Right lung (tissue), 5 donors: Measurements from ENCODE around the gene RBFOX2. TPM values are rescaled to one million over a fixed set of nuclear protein-coding genes. Genes with fewer than 3 reads are reported as not detected.
A peak's percentile ranks its signal among the peaks of the same experiment; 100 is the strongest.

Experiments used
- DNase-seq, 2 donors: peaks; one replicate each; pipeline ENCODE4 v3.0.0-alpha.2; 2013
- polyA plus RNA-seq, 5 donors: library from polyadenylated mRNA; unstranded; fragments of 120-200 nt; gene quantifications; one replicate each; pipeline versions ENCODE4 v1.2.1 to v1.2.3, GENCODE V29; 2013; ENCODE audit warnings: inconsistent platforms in 1 of 5, low replicate concordance in 1 of 5; ENCODE audit not compliant: insufficient read length in 5 of 5, insufficient read depth in 1 of 5

The RBFOX2 gene
- polyA plus RNA-seq, 5 donors: 121 to 167 (median 156) TPM

DNA sequence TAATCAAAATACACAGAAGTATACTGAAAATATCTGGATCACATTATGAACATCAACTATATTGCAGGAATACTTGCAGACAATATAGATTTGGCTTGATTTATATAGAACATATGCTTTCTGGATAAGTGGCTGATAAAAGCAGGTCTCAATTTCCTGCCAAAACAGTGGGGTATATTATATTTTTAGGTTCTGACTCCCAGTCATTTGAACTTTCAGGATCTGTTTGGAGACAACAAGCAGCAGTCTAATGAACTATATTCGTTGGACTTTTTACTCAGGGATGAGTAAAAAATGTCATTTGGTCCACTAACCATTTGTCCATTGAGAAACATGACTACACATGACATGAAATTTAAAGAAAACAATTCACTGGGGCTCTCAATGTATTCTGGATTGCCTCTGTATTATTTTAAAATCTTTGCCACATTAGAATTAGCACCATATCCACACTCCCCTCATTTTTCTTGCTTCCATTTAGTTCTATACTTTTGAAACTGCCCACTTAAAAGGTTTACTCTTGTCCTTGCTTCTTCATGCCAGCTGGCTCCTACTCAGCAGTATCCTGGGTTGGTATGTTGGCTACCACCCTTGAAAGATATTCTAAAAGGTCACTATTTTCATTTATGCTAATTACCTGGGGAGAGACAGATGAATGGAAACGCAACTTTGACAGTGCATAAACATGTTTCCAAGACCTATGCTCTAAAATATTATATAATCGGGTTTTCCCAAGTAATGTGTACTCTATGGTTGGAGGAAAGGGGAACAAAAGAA lies 157.9 kb downstream of the RBFOX2 start:
- DNase-seq: no peak

DNA sequence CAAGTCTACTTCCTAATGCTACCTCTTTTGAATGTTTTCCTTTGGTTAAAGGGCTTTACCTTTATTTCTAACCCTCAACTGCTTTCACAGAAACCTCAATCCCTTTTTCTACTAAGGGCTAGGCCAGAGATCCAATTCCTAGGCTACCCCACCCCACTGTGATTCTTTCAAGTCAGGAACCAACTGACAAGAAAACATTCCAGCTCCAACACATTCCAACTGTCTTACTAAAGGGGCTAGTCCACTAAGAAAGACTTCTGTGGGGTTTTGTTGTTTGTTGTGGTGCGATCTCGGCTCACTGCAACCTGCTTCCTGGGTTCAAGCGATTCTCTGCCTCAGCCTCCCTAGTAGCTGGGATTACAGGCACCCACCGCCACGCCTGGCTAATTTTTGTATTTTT lies 159.7 kb downstream of the RBFOX2 start:
- no peak for DNase-seq

GRCh38 chr22:35866651-35867050 lies 162.0 kb downstream of the RBFOX2 start:
- DNase-seq: no peak

GRCh38 chr22:35864545-35865165 lies 164.0 kb downstream of the RBFOX2 start:
- no peak for DNase-seq

DNA sequence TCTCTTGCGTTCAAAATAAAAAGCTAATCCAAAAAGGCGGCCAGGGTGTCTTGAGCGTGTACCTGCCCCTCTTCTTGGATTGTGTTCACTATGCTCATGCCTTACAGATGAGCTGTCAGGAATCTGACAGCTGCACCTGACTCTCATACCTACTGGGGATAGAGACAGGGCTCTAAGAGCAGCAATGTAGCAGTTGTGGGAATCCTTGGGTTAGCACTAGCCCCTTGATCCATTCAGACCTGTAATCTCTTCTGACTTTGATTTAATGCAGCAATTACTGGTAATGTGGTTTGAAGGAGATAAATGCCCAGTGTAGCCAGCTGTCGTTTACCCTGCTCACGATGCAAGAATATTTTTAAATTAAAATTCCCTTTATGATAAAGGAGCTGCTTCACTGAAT lies 165.2 kb downstream of the RBFOX2 start:
- DNase-seq: no peak

- no peak for DNase-seq
These were observed 165.9 kb downstream of the RBFOX2 start for GRCh38 chr22:35862697-35863096.

- no peak for DNase-seq
These were observed 167.2 kb downstream of the RBFOX2 start for GRCh38 chr22:35861451-35861850.

- DNase-seq: no peak
These were observed 167.8 kb downstream of the RBFOX2 start for GRCh38 chr22:35860837-35861236.

- DNase-seq: no peak
These were observed 168.4 kb downstream of the RBFOX2 start for GRCh38 chr22:35860087-35860733.

DNA sequence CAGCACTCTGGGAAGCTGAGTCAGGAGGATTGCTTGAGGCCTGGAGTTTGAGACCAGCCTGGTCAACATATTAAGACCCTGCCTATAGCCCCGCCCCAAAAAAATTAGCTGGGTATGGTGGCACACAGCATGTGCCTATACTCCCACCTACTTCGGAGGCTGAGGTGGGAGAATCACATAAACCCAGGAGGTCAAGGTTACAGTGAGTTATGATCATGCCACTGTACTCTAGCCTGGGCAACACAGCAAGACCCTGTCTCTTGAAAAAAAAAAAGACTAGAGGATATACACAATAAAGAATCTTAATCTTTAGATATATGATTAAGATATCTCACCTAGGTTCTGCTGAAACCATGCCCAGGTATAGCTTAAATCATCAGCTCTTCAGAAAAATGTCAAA lies 174.3 kb downstream of the RBFOX2 start:
- DNase-seq: no peak

DNA sequence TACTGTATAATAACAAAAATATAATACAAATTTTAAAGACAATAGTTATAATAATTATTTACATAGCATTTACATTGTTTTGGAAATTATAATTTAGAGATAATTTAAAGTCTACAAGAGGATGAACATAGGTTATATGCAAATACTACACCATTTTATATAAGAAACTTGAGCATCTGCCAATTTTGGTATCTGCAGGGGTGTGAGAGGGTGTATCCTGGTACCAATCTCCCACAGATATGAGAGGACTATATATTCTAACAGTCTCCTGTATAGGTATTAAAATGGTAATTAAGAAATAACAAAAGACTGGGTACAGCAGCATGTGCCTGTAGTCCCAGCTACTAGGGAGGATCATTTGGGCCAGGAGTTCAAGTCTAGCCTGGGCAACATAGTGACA lies 176.5 kb downstream of the RBFOX2 start:
- DNase-seq: no peak

DNA sequence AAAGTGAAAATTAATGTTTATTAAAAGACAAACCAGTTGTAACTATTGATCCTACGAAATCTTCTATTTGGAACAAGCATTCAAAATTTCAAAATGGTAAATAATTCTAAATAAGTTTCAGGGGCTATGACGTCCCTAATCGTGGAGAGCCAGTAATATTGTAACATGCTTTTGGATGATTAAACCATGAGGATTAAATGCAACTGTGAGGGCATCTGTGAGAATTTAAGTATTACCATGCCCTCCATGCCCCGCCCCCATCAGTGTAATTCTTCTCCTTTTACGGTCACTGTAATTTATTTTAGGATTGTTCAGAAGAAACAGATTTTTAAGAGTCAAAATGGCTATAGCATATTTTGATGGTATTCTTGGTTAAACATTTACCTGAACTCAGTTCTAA lies 177.8 kb downstream of the RBFOX2 start:
- no peak for DNase-seq

- no peak for DNase-seq
These were observed 181.8 kb downstream of the RBFOX2 start for GRCh38 chr22:35846804-35847203.

DNA sequence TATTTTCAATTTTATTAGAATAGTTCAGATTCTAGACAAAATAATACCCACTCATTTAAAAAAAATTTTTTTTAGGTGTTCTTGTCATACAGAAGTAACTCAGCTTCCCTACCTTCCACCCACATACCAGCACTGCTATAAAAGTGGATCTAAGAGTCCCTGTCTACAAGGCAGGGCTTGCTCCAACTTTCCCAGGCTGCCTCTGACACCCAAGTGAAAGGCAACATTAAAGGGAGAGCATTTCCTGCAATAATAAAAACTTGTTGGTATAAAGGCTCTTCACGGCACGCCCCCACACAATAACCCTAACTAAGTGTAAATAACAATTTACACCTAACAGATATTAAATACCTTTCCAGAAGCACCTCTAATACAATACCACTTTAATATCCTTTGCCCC lies 183.7 kb downstream of the RBFOX2 start:
- DNase-seq: no peak

DNA sequence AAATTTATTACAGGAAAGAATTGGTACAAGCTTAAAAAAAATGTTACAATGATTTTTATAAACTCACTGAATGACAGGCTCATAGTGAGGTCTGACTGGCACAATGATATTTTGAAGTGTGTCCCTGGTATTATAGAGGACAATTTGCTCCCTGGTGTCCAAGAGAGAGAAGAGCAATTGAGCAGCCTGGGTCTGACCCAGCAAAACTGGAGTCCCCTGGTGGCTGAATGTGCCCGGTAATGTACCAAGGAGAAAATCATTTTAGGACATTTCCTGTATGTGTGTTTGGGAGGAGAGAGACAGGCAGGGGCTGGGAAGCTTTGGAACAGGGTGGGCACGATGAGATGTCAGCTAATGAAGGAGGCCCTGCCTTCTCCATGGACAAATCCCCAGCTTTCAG lies 185.7 kb downstream of the RBFOX2 start:
- DNase-seq: no peak

DNA sequence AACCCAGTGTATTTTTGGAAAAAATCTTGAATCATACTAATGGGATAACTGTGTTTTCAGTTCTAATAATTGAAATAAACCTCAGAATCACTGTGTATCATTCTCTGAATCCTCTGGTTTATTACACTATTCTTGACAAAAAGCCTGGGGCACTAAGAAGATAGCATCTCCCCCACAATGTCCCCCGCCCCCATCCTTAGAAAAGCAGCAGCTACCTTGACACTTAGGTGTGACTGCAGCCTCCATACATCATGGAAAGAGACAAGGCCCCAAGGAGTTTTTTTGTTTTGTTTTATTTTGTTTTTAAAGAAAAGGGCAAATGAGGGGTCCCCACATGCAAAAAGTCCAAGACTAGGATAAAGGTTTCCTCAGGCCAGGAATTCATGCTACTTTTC lies 186.1 kb downstream of the RBFOX2 start:
- DNase-seq: no peak

- DNase-seq: no peak
These were observed 186.6 kb downstream of the RBFOX2 start for GRCh38 chr22:35841907-35842518.

GRCh38 chr22:35840302-35840739 lies 188.3 kb downstream of the RBFOX2 start:
- DNase-seq: peak; percentile 89

DNA sequence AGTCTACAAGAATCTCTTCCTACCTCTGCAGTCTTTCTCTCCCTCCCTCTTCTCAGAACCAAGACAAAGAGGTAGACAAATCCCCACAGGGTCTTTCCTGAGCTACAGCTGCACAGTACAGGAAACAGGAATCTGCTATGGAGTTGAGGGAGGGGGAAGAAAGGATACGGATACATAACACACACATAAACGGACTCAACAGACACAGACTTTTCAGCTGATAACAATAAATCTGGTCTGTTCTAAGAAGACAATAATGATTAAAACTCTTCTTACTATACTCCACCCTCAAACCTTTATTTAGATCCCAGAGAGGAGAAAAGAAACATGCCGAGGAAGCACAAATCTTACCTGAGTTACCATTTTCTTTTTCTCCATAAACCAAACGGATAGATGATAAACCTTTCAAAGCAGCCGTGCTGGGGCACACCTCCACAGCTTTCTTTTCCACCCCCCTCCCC lies 188.8 kb downstream of the RBFOX2 start:
- DNase-seq: peak; percentile 39 to 55

DNA sequence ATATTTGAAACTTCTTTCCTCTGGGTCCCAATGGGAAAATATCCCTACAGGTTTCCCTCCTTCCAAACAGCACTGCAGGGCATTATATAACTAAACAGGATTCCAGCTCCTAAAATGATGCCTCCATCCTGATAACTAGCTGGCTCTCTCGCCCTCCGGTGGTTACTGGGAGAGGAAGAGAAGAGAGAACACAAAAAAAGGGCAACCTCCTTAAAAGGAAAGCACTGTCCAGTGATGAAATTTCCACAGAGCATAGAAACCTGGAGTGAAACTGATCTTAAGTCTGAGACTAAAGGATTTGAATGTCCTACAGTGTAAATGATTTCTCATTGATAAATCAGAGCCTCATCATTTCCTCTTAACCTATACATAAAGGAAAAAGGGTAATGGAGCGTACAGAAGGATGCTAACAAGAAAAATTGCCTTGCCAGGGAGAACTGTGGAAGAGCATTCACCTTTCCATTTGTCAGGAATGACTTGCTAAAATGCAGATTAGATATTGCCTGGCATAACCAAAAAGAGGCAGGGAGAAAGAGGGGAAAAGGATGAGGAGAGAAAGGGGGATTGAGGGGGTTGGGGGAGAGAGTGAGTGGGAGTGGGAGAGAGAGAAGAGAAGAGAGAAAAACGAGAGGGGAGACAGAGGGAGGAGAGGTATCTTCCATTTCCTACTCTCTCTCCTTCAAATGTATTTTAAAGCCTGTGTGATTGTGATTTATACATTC lies 189.6 kb downstream of the RBFOX2 start:
- DNase-seq: peak; percentile 31 to 40

DNA sequence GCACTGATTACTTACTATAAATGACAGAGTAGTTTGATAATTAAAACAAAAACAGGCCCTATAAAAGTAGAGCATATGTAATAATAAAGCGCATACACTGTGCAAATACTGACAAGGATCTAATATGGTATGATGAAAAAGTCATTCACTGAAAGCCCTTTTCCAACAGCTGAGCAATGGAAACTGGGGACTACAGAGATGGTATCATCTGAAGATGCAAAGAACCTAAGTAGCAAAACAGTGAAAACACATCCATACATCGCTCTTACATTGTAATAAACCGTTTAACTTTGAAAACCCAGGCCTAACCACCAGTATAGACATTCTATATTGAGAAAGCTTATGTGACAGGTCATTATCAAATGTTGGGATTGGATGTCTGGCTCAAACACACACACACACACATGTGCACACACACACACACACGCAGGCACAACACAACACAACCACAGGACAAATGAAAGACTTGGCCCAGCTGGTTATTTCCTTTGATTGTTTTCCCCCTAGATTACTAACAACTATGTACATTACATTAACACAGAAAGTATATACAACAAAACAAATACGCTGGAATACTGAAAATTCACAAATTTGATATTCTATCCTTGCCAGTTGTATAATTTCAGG lies 191.4 kb downstream of the RBFOX2 start:
- DNase-seq: no peak
